Stimulated activated memory B cell treated with anti-CD40 and anti-IgM and Interleukin-4, amounts not matched to agents 10 μg/mL and 1 μg/mL and 100 μg/mL, for 72 hours (primary cell): ENCODE results near the gene USH1G.
A peak's percentile ranks its signal among the peaks of the same experiment; 100 is the strongest.

Source experiments
- ATAC-seq: fragments of 150-1000 bp; cut with Tn5 transposase; 2 replicates; pipeline ENCODE4 v1.10.0; 2021
- H3K27ac Mint-ChIP-seq: one replicate; pipeline ENCODE4 v1.8.0; 2022; ENCODE audit warnings: mild to moderate bottlenecking, mixed read lengths
- H3K27me3 Mint-ChIP-seq: one replicate; pipeline ENCODE4 v1.8.0; 2022; ENCODE audit warnings: mixed read lengths
- H3K36me3 Mint-ChIP-seq: one replicate; pipeline ENCODE4 v1.8.0; 2022; ENCODE audit warnings: mixed read lengths
- H3K4me1 Mint-ChIP-seq: one replicate; pipeline ENCODE4 v1.8.0; 2022; ENCODE audit warnings: mixed read lengths
- H3K4me3 Mint-ChIP-seq: one replicate; pipeline ENCODE4 v1.8.0; 2022; ENCODE audit warnings: mild to moderate bottlenecking, moderate library complexity, mixed read lengths
- H3K9me3 Mint-ChIP-seq: one replicate; pipeline ENCODE4 v1.8.0; 2022; ENCODE audit warnings: mixed read lengths

USH1G gene

DNA sequence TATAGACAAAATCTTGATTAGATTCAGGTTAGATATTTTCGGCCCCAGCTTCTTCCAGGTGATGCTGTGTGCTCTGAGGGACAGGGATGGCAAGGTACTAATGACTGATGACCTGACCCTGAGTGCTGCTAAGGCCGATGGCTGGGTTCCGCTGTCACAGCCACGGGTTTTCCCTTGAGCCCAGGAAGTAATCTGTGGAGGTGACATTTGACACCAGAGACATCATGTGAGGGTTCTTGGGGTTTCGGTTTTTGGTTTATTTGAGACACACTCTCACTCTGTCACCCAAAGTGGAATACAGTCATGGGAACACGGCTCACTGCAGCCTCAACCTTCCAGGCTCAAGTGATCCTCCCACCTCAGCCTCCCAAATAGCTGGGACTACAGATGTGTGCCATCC, 22.5 kb upstream of the USH1G start:
- peaks cover 53% of the 10 kb centered on the region for H3K27me3 Mint-ChIP-seq
- peak; percentile 74 for ATAC-seq
- peaks cover 9% of the 10 kb centered on the region for H3K4me1 Mint-ChIP-seq
- H3K27ac Mint-ChIP-seq: peak overlapping the region; percentile 60
- no peaks in the 10 kb centered on the region for H3K9me3 Mint-ChIP-seq
- no peaks in the 10 kb centered on the region for H3K36me3 Mint-ChIP-seq
- peak overlapping the region; percentile 45 for H3K4me3 Mint-ChIP-seq

DNA sequence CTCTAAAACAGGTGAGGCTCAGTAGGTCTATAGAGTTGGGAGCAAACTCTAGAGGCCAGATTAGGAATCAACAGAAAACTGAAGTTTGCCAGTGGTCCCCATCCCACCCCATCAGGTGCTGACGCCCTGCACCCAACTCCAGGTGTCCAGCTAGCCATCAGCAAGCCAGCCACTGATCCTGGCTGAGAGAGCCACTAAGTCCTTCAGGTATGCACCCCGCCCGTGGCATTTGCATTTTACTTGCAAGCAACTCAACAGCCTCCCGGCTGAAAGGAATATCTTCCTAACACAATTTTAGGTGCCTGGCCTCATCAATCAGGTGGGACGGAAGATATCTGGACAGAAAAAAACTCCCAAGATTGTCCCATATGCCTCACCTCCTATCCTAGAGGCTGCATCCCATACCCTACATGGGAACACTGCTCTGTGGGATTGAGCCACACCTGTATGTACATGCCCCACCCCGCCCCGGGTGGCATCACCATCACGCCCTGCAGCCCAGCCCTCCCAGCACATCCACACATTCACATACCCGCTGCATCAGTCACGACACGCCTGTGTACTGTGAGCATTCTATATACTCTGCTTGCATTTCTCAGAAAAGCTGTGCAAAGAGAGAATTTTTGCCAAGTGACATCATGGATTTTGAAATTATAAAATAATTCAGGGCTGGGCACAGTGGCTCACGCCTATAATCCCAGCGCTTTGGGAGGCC, 20.9 kb upstream of the USH1G start:
- peaks cover 62% of the 10 kb centered on the region for H3K27me3 Mint-ChIP-seq
- H3K27ac Mint-ChIP-seq: no peak overlapping the region

DNA sequence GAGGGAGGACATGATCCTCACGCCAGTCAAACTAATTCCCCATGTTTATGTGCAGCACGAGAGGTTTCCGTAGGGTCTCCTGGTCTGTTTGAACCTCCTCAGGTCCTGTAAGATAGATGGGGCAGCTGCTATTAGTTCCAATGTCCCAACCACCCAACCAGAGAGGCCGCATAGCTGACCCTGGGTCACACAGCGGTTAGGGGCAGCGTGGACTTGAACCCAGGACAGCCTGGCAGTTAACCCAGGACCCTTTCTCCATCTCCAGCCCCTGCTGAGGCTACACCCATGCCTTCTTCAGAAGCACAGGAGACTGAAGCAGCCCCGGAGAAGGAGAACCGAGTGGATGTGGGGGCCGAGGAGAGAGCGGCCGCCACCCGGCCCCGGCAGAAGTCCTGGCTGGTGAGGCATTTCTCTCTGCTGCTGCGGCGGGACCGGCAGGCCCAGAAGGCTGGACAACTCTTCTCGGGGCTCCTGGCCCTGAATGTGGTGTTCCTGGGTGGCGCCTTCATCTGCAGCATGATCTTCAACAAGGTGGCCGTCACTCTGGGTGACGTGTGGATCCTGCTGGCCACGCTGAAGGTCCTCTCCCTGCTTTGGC, 18.2 kb upstream of the USH1G start:
- Mint-ChIP-seq H3K9me3 (no peaks in the 10 kb centered on the region), H3K4me3 (no peak overlapping the region), H3K4me1 (peaks cover 9% of the 10 kb centered on the region), H3K27me3 (peaks cover 73% of the 10 kb centered on the region), H3K27ac (no peak overlapping the region), H3K36me3 (no peaks in the 10 kb centered on the region)
- no peak for ATAC-seq

More for the DNA sequence above, 20.9 kb upstream of the USH1G start:
- ATAC-seq: no peak
- Mint-ChIP-seq H3K4me1 (peaks cover 9% of the 10 kb centered on the region), H3K36me3 (no peaks in the 10 kb centered on the region), H3K9me3 (no peaks in the 10 kb centered on the region), H3K4me3 (no peak overlapping the region)

DNA sequence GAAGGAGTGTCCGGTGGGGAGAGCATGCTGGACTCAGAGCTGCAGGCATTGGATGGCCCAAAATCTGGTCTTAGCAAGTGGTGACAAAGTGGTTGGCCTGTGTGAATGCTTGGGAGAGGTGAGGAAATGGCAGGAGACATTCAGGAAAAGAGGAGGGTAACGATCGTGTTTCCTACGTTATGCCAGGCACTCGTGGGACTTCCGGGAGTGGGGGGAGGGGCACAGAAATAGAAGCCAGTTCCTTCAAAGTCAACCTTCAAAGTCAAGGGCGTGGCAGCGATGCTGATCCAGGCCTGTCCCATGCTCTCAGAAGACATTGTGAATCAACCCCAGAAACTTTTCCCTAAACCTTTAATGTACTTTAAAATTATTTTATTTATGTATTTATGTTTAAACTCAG, 16.5 kb upstream of the USH1G start:
- H3K27me3 Mint-ChIP-seq: peaks cover 84% of the 10 kb centered on the region
- H3K36me3 Mint-ChIP-seq: no peaks in the 10 kb centered on the region
- H3K27ac Mint-ChIP-seq: no peak overlapping the region
- no peak overlapping the region for H3K4me3 Mint-ChIP-seq
- H3K9me3 Mint-ChIP-seq: no peaks in the 10 kb centered on the region
- no peak for ATAC-seq
- H3K4me1 Mint-ChIP-seq: no peaks in the 10 kb centered on the region

DNA sequence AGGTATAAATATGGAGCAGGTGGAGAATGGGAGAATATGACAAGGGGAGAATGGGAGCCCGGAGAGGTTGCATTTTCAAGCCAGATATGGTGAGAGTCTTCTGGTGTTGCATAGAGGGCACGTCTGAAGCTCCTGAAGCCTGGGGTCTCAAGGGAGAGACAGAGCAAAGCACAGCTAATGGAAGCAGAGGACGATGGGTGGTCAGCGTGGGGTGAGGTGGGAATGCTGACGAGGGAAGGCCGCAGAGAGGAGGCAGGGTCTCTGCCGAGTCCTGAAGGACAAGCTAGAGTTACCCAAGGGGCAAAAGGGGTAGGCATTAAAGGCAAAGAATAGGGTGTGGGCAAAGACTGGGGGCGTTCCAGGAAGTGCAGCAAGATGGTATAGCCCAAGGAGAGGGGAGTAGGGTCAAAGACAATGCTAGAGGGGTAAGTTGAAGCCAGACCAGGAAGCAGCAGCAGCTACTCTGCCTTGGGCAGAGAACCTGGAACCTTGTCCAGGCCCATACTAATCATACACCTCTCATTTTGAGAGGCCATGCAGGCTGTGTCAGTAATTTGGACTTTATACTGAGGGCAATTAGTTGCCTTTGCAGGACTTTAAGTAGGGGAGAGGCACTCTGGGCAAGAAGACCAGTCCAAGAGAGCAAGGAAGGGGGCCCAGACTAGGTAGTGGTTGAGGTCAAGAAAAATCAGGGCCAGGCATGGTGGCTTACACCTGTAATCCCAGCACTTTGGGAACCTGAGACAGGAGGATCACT, 15.3 kb upstream of the USH1G start:
- Mint-ChIP-seq H3K27me3 (peaks cover 86% of the 10 kb centered on the region), H3K4me1 (no peaks in the 10 kb centered on the region), H3K9me3 (no peaks in the 10 kb centered on the region), H3K36me3 (no peaks in the 10 kb centered on the region), H3K27ac (no peak overlapping the region), H3K4me3 (no peak overlapping the region)
- ATAC-seq: no peak

DNA sequence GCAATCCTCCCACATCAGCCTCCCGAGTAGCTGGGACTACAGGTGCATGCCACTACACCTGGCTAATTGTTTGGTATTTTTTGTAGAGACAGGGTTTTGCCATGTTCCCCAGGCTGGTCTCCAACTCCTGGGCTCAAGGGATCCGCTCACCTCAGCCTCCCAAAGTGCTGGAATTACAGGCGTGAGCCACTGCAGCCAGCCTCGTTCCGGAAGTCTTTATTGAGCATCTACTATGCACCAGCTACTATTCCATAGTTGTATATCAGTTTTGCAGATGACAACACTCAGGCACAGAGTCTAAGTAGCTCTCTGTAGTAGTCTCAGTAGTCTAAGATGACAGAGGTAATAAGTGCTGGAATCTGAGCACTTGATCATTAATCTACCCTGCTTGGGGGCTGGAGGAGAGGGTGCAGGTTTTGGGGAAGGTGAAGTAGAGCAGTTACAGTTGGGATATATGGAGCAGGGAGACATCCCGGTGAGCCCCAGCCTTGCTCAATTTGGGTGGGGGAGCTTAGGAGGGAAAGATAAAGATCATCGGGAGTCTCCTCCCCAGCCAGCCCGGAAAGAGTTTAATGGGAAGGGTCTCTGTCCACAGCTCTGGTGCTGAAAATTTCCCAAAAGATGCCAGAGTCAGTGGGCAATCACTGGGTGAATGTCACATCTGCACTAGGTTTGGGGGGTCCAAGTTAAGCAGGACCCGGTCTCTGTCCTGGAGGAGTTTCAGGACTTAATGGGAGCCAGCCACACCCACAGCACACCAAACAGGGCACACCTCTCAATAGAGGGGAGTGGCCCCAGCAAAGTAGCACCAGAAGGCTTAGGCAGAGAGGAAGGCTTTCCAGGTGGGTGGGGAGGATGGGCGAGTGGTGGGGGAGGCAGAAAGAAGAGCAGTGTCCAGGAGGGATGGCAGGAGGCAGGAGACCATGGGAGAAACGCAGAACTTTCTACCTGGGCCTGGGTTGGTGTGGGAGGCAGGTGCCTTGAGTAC, 14.3 kb upstream of the USH1G start:
- Mint-ChIP-seq H3K27me3 (peaks cover 86% of the 10 kb centered on the region), H3K9me3 (no peaks in the 10 kb centered on the region), H3K27ac (no peak overlapping the region), H3K36me3 (no peaks in the 10 kb centered on the region), H3K4me3 (no peak overlapping the region), H3K4me1 (no peaks in the 10 kb centered on the region)
- no peak for ATAC-seq

DNA sequence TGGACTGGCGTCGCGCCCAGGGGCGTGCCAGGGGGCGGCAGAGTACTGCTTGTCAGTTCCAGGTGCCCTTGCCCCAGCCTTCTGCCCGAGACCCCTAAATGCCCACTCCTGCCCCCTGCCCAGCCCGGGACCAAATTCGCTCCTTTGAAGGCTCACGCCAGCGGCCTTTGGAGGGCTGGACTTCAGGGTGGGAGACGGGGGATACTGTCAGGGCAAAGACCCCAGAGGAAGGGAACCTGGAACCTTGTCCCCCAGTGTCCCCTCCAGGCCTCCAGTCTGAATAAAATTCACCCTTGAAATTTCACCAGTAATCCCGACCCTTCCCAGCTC, 13.4 kb upstream of the USH1G start:
- peaks cover 85% of the 10 kb centered on the region for H3K27me3 Mint-ChIP-seq
- no peak overlapping the region for H3K27ac Mint-ChIP-seq
- no peak for ATAC-seq
- no peaks in the 10 kb centered on the region for H3K4me1 Mint-ChIP-seq
- no peak overlapping the region for H3K4me3 Mint-ChIP-seq
- no peaks in the 10 kb centered on the region for H3K36me3 Mint-ChIP-seq
- no peaks in the 10 kb centered on the region for H3K9me3 Mint-ChIP-seq

DNA sequence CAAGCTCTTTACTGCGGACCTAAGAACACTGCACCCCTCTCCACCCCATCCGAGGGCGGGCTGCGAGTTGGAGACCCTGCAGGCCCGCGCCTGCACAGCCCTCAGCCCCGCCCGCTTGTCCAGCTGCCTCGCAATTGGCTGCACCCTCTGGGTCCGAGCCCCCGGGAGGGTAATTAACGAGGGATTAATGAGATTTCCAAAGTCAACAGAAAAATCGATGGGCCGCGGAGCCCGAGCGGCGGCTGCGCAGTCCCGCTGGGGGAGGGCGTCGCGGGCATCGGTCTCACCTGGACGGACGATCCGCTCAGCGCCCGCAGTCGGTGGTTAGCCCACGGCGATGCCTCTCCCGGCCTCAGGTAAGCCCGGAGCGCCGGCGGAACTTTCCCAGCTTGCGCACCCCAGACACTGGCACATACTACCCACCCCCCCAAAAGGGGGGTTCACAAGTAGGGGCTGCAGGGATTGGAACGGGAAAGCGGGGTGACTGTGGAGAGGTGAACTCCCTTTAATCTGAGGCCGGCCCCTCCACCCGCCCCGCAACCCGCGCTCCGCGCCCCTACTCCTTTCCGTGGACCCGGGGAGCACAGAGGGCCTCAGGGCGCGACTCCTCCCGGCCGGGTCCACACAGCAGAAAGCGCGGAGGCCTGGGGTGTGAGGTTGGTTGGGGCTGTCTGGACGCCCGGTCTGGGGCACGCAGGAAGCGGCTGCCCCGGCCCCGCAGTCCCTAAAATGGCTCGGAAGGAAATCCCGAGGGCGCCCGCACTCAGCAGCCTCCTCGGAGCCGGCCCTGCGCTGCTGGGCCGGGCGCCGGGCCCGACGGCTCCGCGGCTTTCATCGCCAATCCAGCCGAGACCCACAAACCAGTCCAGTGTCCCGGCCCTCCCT, 12.8 kb upstream of the USH1G start, which contains the start of gene OTOP3:
Gene OTOP3, plus strand, starts transcription at position 314 of the 885 bp plus-strand sequence. Its CDS starts 24 bp downstream, at position 338.
- Mint-ChIP-seq H3K9me3 (no peaks in the 10 kb centered on the region), H3K27ac (no peak within 1 kb of the TSS), H3K4me3 (no peak within 1 kb of the TSS), H3K4me1 (no peaks in the 10 kb centered on the region), H3K36me3 (no peaks in the 10 kb centered on the region), H3K27me3 (peaks cover 85% of the 10 kb centered on the region)
- ATAC-seq: no peak

DNA sequence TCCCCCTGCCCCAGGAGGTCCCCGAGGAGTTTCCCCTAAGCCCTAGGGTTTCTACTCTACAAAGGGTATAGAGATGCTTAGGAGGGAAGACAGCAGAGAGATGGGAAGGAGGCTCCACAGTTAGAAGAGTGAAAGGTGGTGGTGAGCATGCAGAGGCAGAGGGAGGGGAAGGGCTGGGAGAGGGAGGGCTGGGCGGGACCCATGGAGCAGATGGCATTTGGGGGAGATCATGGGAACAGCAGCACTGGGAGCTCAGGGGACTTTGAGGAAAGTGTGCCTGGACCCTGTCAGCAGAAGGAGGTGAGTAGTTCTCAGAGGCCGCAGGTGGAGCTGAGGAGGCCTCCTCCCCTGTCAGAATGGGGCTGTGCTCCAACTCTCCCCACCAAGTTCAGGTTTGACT, 12.0 kb upstream of the USH1G start:
- Mint-ChIP-seq H3K27ac (no peak overlapping the region), H3K4me1 (no peaks in the 10 kb centered on the region), H3K36me3 (no peaks in the 10 kb centered on the region), H3K9me3 (no peaks in the 10 kb centered on the region), H3K4me3 (no peak overlapping the region), H3K27me3 (peaks cover 87% of the 10 kb centered on the region)
- no peak for ATAC-seq

DNA sequence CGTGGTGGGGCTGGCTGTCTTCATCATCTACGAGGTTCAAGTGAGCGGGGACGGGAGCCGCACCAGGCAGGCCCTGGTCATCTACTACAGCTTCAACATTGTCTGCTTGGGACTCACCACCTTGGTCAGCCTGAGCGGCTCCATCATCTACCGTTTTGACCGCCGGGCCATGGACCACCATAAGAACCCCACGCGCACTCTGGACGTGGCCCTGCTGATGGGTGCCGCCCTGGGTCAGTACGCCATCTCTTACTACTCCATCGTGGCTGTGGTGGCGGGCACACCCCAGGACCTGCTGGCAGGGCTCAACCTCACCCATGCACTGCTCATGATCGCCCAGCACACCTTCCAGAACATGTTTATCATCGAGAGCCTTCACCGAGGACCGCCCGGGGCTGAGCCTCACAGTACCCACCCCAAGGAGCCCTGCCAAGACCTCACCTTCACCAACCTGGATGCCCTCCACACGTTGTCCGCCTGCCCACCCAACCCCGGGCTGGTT, 7.5 kb upstream of the USH1G start:
- H3K27ac Mint-ChIP-seq: no peak overlapping the region
- H3K36me3 Mint-ChIP-seq: no peaks in the 10 kb centered on the region
- H3K9me3 Mint-ChIP-seq: no peaks in the 10 kb centered on the region
- H3K4me3 Mint-ChIP-seq: no peak overlapping the region
- no peak for ATAC-seq
- H3K4me1 Mint-ChIP-seq: no peaks in the 10 kb centered on the region
- H3K27me3 Mint-ChIP-seq: peaks cover 97% of the 10 kb centered on the region

DNA sequence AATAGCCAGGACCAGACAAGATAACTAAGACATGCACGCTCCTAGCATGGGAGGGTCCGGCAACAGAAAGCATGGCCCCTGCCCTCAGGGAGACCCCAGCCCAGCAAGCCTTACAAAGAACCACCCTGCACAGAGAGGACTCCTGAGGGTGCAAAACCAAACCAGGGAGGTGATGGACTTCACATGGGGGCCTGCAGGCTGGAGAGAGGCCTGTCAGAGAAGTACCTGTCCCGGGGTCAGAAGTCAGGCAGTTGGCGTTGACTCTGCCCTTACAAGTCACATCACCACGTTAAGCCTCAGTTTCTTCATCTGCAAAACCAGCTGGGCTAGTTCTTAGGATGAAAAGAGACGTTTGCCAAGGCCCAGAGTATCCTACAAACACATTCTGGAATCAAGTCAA, 5.7 kb upstream of the USH1G start:
- Mint-ChIP-seq H3K27ac (no peak overlapping the region), H3K36me3 (no peaks in the 10 kb centered on the region), H3K4me3 (no peak overlapping the region), H3K27me3 (peaks cover 99% of the 10 kb centered on the region), H3K9me3 (no peaks in the 10 kb centered on the region), H3K4me1 (peaks cover 11% of the 10 kb centered on the region)
- ATAC-seq: no peak

DNA sequence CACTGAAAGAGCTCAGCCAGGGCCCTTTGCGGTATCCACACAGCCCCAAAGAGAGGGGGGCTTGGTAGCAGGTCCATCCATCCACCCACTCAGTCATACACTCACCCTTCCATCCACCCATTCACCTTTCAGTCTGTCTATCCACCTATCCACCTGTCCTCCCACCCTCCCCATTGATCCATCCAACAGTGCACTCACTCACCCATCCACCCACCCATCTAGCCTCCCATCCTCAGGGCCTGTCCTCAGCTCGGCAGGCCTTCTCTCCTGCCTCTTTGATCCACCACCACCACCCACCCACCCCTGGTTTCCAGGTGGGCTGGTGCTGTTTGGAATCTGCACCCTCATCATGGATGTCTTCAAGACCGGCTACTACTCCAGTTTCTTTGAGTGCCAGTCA, 2.2 kb upstream of the USH1G start:
- H3K27ac Mint-ChIP-seq: no peak overlapping the region
- no peaks in the 10 kb centered on the region for H3K36me3 Mint-ChIP-seq
- no peak overlapping the region for H3K4me3 Mint-ChIP-seq
- H3K9me3 Mint-ChIP-seq: no peaks in the 10 kb centered on the region
- ATAC-seq: no peak
- H3K4me1 Mint-ChIP-seq: peaks cover 24% of the 10 kb centered on the region
- H3K27me3 Mint-ChIP-seq: peaks cover 92% of the 10 kb centered on the region

DNA sequence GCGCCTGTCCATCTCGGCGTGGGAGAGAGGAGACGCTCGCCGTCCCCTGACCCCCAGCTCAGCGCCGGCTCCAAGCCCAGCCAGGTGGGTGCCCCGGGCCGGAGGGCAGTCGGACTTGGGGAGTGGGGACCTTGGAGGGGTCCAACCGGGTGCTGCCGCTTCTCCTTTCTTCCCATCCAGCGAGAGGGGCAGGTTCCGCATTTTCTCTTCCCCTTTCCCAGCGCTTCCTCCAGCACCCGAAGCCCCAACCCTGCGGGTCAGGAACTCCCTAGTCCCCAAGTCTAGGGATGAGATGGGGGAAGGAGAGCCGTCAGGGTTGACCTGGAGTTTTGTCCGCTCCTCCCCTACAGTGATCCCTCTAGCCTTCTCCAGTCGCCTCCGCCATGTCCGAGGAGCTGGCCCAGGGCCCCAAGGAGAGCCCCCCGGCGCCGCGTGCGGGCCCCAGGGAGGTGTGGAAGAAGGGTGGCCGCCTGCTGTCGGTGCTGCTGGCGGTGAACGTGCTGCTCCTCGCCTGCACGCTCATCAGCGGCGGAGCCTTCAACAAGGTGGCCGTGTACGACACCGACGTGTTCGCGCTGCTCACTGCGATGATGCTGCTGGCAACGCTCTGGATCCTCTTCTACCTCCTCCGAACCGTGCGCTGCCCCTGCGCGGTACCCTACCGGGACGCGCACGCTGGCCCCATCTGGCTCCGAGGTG, 1.3 kb upstream of the USH1G start, which contains the start of gene OTOP2:
Gene OTOP2, plus strand, starts transcription at position 24 of the 699 bp plus-strand sequence. Its CDS starts 360 bp downstream, at position 384.
- Mint-ChIP-seq H3K4me3 (peak within 1 kb of the TSS; percentile 52), H3K36me3 (no peaks in the 10 kb centered on the region), H3K4me1 (peaks cover 24% of the 10 kb centered on the region), H3K27ac (no peak within 1 kb of the TSS), H3K9me3 (no peaks in the 10 kb centered on the region), H3K27me3 (peaks cover 92% of the 10 kb centered on the region)
- ATAC-seq: no peak
